Measurements from ENCODE around the gene MED13L.

Gene MED13L

GRCh38 chr12:116128779-116129178 is 148.7 kb downstream of the MED13L start:
- no peak for DNase-seq (ENCODE audit: low spot score)

DNA sequence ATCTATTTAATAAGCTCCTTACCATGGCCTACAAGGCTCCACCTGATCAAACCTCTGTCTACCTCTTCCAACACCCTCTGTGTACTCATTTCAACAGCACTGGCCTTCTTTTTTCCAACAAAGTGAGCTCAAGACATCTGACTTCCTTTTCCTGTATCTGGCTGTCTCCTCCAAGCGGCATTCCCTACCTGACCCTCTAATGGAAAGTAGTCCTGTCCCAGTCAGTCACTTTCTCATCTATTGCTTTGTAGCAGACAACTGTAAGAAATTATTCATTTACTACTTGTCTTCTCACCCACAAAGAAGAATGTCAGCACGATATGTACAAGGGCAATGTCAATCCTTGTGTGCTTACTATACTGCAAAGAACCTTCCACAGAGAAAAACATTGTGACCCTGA is 149.6 kb downstream of the MED13L start:
- DNase-seq (ENCODE audit: low spot score) = no peak

DNA sequence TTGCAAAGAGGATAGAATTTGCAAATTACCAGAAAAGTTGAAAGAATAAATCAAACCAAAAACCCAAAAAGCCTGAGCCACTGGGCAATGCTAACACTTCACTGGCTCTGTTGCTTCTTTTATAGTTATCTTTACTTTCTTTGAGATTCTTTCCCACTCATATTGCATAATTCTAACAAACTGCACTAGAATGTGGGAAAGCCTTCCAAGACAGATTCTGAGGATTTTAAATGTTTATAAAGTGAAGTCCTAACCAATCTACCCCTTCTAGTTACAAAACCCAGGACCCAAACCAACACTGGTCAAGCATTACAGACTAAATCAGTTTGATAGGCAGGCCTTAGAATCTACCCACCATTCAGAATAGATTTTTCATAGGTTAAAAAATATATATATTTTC is 150.9 kb downstream of the MED13L start:
- no peak for DNase-seq (ENCODE audit: low spot score)

- no peak for DNase-seq (ENCODE audit: low spot score)
Observed at GRCh38 chr12:116125956-116126566, 151.4 kb downstream of the MED13L start.

GRCh38 chr12:116125084-116125483 is 152.4 kb downstream of the MED13L start:
- no peak for DNase-seq (ENCODE audit: low spot score)

DNA sequence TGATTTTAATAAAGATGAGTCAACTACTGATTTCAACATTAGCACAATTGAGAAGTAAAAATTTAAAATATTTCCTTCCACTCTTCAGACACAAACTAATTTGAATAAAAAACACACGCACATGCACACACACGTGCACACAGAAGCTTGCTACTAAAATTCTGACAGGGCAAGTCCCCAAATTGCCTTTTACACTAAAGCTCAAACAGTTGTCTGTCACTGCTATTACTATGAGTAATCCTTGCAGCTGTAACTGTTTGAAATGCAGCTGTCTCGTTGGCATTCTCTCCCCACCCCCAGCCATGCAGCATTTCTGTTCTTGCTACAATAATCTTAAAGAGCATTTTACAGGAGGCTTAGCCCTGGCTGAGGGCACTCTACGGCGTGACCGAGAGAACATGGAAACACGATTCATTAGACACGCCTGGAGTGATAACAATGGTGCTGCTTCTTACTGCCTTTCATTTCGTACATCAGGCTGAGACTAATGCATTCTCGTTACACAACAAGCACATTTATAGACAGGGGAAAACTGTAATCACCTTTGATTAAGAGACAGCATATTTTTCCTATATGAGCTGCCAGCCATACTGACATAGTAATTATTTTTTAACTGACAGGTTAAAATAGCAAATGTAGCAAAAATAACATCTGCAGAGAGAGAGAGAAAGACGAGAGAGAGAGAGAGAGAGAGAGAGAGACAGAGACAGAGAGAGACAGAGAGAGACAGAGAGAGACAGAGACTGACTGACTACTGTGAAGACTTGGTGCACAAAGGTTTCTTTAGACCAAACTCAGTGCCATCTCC is 153.8 kb downstream of the MED13L start:
- no peak for DNase-seq (ENCODE audit: low spot score)

DNA sequence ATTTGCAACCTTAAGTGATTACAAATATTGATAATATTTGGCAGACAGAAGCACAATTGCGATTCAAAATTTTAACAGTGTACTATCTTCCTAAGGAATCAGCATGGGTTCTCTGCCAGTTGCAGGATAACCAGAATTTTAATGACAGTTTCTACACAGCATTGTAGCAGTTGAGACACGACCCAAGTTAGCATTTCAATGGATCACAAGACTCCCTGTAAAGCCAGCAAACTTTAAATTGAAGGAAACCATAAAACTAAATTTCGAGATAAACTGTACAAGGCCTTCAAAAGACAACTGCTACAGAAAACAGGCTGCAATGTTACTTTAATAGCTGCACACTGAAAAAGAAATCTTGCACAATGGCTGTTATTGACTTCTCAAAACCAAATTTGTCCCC is 154.9 kb downstream of the MED13L start:
- DNase-seq (ENCODE audit: low spot score) = no peak

DNA sequence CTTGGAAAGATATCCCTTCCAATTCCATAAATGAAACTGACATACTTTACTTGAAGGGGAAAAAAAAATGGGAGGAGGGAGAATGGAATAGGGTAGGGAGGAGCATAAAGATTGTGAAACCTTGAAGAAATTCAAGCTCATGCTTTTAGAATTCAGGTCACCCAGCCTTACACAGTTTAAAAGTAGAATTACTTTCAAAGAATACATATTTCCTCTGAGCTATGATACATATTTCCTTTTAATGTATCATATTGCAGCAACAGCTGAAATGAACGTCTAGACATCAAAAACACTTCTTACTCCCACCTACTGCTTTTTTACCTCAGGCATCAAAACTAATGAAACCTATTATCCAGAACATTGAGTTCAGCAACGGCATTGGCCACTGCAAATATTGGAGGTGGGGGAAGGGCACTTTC is 156.0 kb downstream of the MED13L start:
- DNase-seq (ENCODE audit: low spot score) = no peak

DNA sequence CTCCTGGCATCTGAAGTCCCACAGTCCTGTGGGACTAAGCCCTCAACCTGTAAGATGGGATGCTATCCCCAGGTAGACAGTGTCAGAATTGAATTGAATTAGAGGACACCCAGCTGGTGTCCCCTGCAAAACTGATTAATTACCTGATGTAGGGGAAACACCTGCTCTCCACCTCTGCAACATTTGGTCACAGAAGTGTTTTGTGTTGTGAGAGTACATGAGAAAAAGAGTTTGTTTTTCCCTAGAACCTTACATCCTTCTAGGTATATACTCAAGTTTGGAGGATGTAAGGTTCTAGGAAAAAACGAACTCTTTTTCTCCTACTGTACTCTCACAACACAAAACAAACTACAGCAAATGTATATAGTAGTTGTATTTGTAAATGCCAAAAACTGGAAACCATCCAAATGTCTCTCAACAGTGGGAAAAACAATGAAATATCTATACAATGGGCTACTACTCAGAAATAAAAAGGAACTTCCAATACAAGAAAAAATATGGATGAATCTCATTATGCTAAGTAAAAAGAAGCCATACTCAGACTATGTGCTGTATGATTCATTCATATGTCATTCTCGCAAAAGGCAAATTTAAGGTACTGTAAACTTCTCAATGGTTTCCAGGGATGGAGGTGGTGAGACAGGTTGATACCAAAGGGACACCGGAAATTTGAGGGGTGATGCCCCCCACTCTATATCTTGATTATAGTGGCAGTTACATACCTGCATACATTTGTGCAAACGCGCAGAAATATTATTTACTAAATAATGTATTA is 160.7 kb downstream of the MED13L start:
- no peak for DNase-seq (ENCODE audit: low spot score)

DNA sequence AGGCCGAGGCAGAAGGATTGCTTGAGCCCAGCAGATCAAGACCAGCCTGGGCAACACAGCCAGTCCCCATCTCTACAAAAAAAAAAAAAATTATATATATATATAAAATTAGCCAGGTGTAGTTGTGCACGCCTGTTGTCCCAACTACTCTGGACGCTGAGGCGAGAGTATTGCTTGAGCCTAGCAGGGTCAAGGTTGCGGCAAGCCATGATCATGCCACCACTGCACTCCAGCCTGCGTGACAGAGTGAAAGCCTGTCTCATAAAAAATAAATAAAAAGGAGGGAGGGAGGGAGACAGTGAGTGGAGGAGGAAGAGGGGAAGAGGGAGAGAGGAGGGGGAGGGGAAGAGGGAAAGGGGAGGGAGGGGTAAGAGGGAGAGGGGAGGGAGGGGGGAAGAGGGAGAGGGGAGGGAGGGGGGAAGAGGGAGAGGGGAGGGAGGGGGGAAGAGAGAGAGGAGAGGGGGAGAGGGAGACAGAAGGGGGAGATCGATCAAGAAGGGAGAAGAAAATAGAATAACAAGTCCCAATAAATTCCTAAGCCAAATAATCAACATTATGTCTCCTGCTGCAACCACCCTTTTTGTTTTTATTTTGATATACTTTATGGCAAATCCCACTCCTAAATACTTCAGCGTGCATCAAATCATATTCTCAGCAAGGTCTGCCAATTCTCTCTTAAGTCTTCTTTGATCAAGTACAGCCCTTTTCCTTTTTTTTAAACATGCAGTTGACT is 163.9 kb downstream of the MED13L start:
- DNase-seq (ENCODE audit: low spot score) = no peak

DNA sequence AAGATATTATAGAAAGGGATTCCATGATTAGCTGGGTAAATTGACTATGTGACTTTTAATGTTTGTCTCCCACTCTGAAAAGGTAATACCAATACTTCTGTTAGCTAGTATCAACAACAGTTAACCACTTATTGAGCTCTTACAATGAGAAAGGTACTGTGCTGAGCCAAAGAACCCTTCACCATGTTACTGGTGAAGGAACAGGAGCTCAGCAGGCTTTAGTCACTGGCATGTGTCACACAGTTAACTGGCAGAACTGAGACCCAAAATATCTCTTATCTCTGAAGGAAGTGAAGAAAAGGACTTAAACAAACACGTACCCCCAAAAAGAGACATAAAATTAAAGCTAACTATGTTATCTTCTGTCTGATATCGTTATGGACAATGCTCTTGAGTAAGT is 170.6 kb downstream of the MED13L start:
- DNase-seq (ENCODE audit: low spot score) = no peak

GRCh38 chr12:116104167-116104767 is 173.2 kb downstream of the MED13L start:
- no peak for DNase-seq (ENCODE audit: low spot score)

DNA sequence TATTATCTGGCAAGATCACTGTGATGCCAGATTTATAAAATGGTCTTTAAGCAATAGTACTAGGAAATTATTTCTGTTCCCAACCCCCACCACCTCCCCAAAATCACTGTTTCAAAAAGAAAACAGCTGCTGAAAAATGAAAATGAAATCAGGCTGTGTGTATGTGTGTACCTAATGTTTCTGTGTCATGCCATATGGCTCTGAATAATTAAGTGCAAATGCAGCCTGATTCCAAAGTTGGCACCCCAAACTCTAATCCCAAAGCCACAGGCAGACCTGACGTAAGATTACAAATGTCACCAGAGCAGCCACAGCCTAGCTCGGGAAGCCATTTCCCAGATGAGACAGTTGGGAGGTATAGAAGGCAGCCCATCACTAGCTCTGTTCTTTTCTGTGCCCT is 175.5 kb downstream of the MED13L start:
- no peak for DNase-seq (ENCODE audit: low spot score)

DNA sequence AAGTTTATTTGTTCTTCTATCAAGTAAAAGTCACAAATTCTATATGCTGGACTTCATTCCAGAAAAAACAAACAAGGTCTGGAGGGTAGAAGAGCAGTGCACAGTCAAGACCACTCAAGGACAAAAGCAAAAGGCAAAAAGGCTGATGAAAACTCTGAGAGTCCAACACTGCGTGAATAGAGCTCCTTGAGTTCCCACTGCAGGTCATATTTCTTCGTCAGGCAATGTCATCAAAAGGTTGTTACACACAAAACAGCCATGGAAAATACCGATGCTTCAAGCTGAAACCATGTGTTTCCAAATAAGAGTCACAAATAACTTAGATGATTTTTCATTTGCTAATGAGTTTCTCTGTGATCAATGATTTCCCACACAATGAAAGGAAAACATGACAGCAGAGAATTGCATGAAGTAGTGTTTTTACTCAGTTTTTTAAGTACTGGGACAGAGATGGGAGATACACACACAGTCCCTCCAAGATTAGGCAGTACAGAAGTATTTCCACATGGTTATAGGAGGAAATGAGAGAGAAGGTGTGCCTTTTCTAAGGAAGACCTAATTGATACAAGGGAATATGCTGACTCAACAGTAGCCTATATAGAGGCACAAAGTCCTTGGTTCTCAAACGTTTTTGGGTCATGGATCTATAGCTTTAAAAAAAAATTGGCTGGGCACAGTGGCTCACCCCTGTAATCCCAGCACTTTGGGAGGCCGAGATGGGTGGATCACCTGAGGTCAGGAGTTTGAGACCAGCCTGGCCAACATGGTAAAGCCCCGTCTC is 177.7 kb downstream of the MED13L start:
- DNase-seq (ENCODE audit: low spot score) = no peak

GRCh38 chr12:116096874-116097273 is 180.6 kb downstream of the MED13L start:
- no peak for DNase-seq (ENCODE audit: low spot score)

- no peak for DNase-seq (ENCODE audit: low spot score)
Observed at GRCh38 chr12:116094475-116094874, 183.0 kb downstream of the MED13L start.

- DNase-seq (ENCODE audit: low spot score) = no peak
Observed at GRCh38 chr12:116093915-116094314, 183.6 kb downstream of the MED13L start.

DNA sequence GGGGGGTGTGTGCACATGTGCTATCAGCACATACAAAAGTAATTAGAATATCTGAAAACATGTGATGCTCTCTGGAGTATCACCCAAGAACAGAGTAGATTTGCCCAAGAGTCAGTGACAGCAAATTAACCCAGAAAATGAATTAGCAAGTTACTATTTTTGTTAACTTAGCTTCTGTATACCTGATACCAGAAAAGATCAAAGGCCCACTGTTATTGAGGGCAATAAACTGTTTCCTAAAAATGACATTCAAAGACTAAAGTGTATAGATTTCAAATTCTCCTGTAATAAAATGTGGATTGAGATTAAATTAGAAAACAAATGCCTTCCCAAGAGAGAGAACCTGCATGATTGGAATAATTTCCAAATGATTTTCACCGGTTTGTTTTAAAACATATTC is 184.7 kb downstream of the MED13L start:
- no peak for DNase-seq (ENCODE audit: low spot score)

DNA sequence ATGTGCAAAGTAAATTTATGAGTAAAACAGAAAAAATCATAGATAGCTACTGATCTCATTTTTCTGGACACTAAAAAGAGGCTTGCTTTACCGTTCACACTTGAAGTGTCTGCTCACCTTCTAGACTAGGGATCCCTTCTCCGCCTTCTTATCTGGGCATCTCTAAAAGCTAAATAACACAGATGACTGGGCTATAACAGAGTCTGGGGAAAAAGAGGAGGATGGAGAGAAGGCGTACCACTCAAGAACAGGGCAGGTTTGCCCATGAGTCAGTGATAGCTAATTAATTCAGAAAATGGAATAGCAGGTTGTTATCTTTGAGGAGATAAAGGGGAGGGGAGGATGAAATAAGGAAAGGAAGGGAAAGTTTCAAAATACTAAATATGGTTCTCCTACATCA is 185.3 kb downstream of the MED13L start:
- no peak for DNase-seq (ENCODE audit: low spot score)

DNA sequence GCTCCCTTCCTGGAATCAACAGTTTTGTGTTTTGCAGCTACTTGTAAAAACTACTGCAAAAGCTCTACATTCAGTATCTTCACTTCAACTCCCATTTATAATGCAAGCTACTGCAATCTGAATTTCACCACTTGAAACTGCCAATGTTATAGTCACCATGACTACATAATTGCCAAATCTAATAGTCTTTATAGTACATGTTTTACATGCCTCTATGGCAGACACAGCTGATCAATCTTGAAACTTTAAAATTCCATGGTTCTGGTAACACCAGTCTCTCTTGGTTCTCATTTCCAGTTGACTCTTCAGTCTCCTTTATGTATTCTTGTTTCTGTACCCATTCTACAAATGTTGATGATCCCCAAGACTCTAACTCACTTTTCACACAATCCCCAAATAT is 185.9 kb downstream of the MED13L start:
- no peak for DNase-seq (ENCODE audit: low spot score)

- no peak for DNase-seq (ENCODE audit: low spot score)
Observed at GRCh38 chr12:116090516-116090915, 187.0 kb downstream of the MED13L start.

All from hematopoietic multipotent progenitor cell treated with erythropoietin and hydrocortisone succinate and interleukin-3 and kit ligand, for 15 days (in vitro differentiated cells).